Amygdala (tissue), 56 donors: Measurements from ENCODE around the gene SLAMF6.
A peak's percentile ranks its signal among the peaks of the same experiment; 100 is the strongest.
"Not testable (repeated sequence)": the region's sequence is repeated elsewhere in the genome, so short reads cannot be mapped to it uniquely, and the experiment has no call there.

Experiments used
- DNase-seq, 56 donors: peaks; one replicate each; lab custom pipeline; 2025; lab: John Stamatoyannopoulos, UW

Gene SLAMF6

GRCh38 chr1:160544647-160545046, 21.6 kb upstream of the SLAMF6 start:
- DNase-seq, result no peak

GRCh38 chr1:160542303-160542945, 19.4 kb upstream of the SLAMF6 start:
- no peak for DNase-seq

- DNase-seq, result no peak
Observed at GRCh38 chr1:160541622-160542302, 18.7 kb upstream of the SLAMF6 start.

- DNase-seq, result no peak
Observed at GRCh38 chr1:160540859-160541233, 17.8 kb upstream of the SLAMF6 start.

GRCh38 chr1:160539990-160540858, 17.2 kb upstream of the SLAMF6 start:
- peak in 1 of 56 donors; percentile 13 for DNase-seq

GRCh38 chr1:160539684-160539989, 16.6 kb upstream of the SLAMF6 start:
- DNase-seq, result no peak

GRCh38 chr1:160538985-160539651, 16.1 kb upstream of the SLAMF6 start:
- DNase-seq, result no peak

GRCh38 chr1:160537714-160538665, 14.9 kb upstream of the SLAMF6 start:
- no peak for DNase-seq

GRCh38 chr1:160534823-160535605, 12.0 kb upstream of the SLAMF6 start:
- DNase-seq, result no peak

GRCh38 chr1:160532557-160532813, 9.4 kb upstream of the SLAMF6 start:
- DNase-seq, result not testable (repeated sequence)

- DNase-seq, result not testable (repeated sequence)
Observed at GRCh38 chr1:160531809-160532556, 8.9 kb upstream of the SLAMF6 start.

- DNase-seq, result not testable (repeated sequence)
Observed at GRCh38 chr1:160529401-160529952, 6.4 kb upstream of the SLAMF6 start.

- DNase-seq, result not testable (repeated sequence)
Observed at GRCh38 chr1:160523789-160524188, 734 bp upstream of the SLAMF6 start.

GRCh38 chr1:160522136-160522535, 919 bp downstream of the SLAMF6 start:
- no peak for DNase-seq

GRCh38 chr1:160521554-160521953, 1.5 kb downstream of the SLAMF6 start:
- no peak for DNase-seq

- DNase-seq, result no peak
Observed at GRCh38 chr1:160520999-160521398, 2.1 kb downstream of the SLAMF6 start.

GRCh38 chr1:160520582-160520981, 2.5 kb downstream of the SLAMF6 start:
- DNase-seq, result no peak
